ENCODE measurements around the gene PAX5. TPM values are rescaled to one million over a fixed set of nuclear protein-coding genes. Genes with fewer than 3 reads are reported as not detected.

PAX5 gene
- polyA plus RNA-seq, 1 donor from 2014 or later: not detected

DNA sequence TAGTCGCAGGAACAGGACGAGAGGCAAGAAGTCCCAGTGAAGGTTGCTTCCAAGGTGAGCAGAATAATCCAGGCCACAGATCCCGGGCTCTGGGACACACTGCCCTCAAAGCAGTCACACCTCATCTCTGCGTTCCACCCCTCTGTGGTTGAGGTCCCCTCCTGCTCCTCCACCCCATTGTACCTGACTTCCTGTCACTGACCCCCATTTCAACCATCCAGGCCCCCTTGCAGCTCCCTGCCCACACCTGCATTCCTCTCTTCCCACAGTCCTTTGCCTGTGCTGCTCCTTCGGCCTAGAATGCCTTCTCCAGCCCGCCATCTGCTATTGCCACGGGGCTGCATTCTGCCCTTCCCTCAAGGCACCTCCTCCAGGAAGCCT is 73.5 kb downstream of the PAX5 start:
- Histone ChIP-seq H3K79me2 (replicated peaks; ENCODE audit: insufficient read depth, low read length) (no peaks in the 10 kb centered on the region), H3K9me3 (ENCODE audit: low read length) (no peaks in the 10 kb centered on the region), H3F3A (ENCODE audit: insufficient read depth, low read length, poor library complexity, severe bottlenecking) (no peaks in the 10 kb centered on the region), H3K9me2 (ENCODE audit: insufficient read depth, low read length) (no peaks in the 10 kb centered on the region), H4K20me1 (ENCODE audit: insufficient read depth) (no peaks in the 10 kb centered on the region), H3K27ac (ENCODE audit: low read length) (no peak overlapping the region), H3K36me3 (ENCODE audit: insufficient read depth, low read length) (no peaks in the 10 kb centered on the region), H3K27me3 (ENCODE audit: insufficient read depth, low read depth, low read length) (no peaks in the 10 kb centered on the region), H2AFZ (ENCODE audit: low read depth, low read length) (no peak overlapping the region), H3K4me2 (ENCODE audit: low read length) (no peak overlapping the region), H3K9ac (ENCODE audit: low read length) (no peak overlapping the region), H3K4me3 (ENCODE audit: low read length) (no peak overlapping the region)
- TF ChIP-seq, protein P1, sequence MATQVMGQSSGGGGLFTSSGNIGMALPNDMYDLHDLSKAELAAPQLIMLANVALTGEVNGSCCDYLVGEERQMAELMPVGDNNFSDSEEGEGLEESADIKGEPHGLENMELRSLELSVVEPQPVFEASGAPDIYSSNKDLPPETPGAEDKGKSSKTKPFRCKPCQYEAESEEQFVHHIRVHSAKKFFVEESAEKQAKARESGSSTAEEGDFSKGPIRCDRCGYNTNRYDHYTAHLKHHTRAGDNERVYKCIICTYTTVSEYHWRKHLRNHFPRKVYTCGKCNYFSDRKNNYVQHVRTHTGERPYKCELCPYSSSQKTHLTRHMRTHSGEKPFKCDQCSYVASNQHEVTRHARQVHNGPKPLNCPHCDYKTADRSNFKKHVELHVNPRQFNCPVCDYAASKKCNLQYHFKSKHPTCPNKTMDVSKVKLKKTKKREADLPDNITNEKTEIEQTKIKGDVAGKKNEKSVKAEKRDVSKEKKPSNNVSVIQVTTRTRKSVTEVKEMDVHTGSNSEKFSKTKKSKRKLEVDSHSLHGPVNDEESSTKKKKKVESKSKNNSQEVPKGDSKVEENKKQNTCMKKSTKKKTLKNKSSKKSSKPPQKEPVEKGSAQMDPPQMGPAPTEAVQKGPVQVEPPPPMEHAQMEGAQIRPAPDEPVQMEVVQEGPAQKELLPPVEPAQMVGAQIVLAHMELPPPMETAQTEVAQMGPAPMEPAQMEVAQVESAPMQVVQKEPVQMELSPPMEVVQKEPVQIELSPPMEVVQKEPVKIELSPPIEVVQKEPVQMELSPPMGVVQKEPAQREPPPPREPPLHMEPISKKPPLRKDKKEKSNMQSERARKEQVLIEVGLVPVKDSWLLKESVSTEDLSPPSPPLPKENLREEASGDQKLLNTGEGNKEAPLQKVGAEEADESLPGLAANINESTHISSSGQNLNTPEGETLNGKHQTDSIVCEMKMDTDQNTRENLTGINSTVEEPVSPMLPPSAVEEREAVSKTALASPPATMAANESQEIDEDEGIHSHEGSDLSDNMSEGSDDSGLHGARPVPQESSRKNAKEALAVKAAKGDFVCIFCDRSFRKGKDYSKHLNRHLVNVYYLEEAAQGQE (IDR thresholded peaks at IDR 0.05; ENCODE audit: borderline replicate concordance): no peak
- TF ChIP-seq TAF1 (IDR thresholded peaks at IDR 0.05; ENCODE audit: low read depth) (no peak), SMC3 (conservative IDR thresholded peaks at IDR 0.05; ENCODE audit: poor library complexity) (no peak), POLR2AphosphoS5 (IDR thresholded peaks at IDR 0.05) (no peak), MXI1 (conservative IDR thresholded peaks at IDR 0.05; ENCODE audit: poor library complexity, severe bottlenecking) (no peak), RAD21 (conservative IDR thresholded peaks at IDR 0.05) (no peak), EZH2 (IDR thresholded peaks at IDR 0.05; ENCODE audit: borderline replicate concordance, insufficient read depth, low read length, poor library complexity, severe bottlenecking) (no peak), EP300 (conservative IDR thresholded peaks at IDR 0.05; ENCODE audit: poor library complexity, severe bottlenecking) (no peak)
- TF ChIP-seq, protein P2, sequence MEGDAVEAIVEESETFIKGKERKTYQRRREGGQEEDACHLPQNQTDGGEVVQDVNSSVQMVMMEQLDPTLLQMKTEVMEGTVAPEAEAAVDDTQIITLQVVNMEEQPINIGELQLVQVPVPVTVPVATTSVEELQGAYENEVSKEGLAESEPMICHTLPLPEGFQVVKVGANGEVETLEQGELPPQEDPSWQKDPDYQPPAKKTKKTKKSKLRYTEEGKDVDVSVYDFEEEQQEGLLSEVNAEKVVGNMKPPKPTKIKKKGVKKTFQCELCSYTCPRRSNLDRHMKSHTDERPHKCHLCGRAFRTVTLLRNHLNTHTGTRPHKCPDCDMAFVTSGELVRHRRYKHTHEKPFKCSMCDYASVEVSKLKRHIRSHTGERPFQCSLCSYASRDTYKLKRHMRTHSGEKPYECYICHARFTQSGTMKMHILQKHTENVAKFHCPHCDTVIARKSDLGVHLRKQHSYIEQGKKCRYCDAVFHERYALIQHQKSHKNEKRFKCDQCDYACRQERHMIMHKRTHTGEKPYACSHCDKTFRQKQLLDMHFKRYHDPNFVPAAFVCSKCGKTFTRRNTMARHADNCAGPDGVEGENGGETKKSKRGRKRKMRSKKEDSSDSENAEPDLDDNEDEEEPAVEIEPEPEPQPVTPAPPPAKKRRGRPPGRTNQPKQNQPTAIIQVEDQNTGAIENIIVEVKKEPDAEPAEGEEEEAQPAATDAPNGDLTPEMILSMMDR (IDR thresholded peaks at IDR 0.05; ENCODE audit: poor library complexity, severe bottlenecking): no peak

DNA sequence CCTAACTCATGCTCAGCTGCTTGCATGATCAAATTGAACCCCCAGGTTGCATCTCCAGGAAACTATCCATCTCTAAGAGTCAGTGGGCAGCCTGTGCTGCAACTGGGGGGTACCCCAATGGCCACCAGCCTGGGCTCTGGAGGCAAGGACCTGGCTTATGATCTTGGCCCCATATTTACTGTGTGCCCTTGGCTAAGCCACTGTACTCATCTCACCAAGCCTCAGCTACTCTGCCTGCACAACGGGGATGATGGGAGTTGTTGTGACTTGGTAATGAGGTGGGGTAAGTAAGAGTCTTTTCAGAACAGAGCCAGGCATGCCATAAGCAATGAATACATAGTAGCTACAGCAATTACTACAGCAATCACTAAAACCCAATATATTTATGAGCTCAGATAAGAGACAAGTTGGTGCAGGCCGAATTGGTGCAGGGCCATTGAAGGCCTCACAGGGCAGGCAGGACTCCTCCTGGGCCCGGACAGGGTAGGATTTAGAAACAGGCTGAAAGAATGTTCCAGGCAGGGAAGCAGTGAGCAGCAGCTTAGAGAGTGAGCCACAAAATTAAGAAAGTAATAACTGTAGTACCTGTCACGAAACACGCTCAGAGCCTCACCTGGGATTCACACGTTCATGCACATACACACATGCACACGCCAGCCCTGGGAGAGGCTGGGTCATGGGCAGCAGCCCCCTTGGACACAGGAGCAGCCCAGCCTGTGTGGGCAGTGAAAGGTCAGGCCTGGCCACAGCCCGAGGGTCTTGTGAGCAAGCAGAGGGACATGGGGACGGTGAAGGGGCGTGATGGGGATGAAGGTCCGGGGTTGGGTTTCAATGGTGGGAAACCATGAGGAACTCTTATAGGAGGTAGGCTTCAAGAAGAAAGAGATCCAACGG is 74.1 kb downstream of the PAX5 start:
- Histone ChIP-seq H3K9me3 (ENCODE audit: low read length) (no peaks in the 10 kb centered on the region), H3K9me2 (ENCODE audit: insufficient read depth, low read length) (no peaks in the 10 kb centered on the region), H3F3A (ENCODE audit: insufficient read depth, low read length, poor library complexity, severe bottlenecking) (no peaks in the 10 kb centered on the region), H3K27ac (ENCODE audit: low read length) (no peak overlapping the region), H3K36me3 (ENCODE audit: insufficient read depth, low read length) (no peaks in the 10 kb centered on the region), H2AFZ (ENCODE audit: low read depth, low read length) (no peak overlapping the region), H3K4me3 (ENCODE audit: low read length) (no peak overlapping the region), H3K27me3 (ENCODE audit: insufficient read depth, low read depth, low read length) (no peaks in the 10 kb centered on the region), H4K20me1 (ENCODE audit: insufficient read depth) (no peaks in the 10 kb centered on the region), H3K4me2 (ENCODE audit: low read length) (no peak overlapping the region), H3K9ac (ENCODE audit: low read length) (no peak overlapping the region), H3K79me2 (replicated peaks; ENCODE audit: insufficient read depth, low read length) (no peaks in the 10 kb centered on the region)
- TF ChIP-seq EP300 (conservative IDR thresholded peaks at IDR 0.05; ENCODE audit: poor library complexity, severe bottlenecking): no peak
- TF ChIP-seq, protein P2 (IDR thresholded peaks at IDR 0.05; ENCODE audit: poor library complexity, severe bottlenecking): no peak
- no peak for TF ChIP-seq RAD21 (conservative IDR thresholded peaks at IDR 0.05)
- TF ChIP-seq EZH2 (IDR thresholded peaks at IDR 0.05; ENCODE audit: borderline replicate concordance, insufficient read depth, low read length, poor library complexity, severe bottlenecking): no peak
- TF ChIP-seq, protein P1 (IDR thresholded peaks at IDR 0.05; ENCODE audit: borderline replicate concordance): no peak
- TF ChIP-seq MXI1 (conservative IDR thresholded peaks at IDR 0.05; ENCODE audit: poor library complexity, severe bottlenecking): no peak
- no peak for TF ChIP-seq POLR2AphosphoS5 (IDR thresholded peaks at IDR 0.05)
- no peak for TF ChIP-seq TAF1 (IDR thresholded peaks at IDR 0.05; ENCODE audit: low read depth)
